ENCODE results near the gene GADD45G. TPM values are rescaled to one million over a fixed set of nuclear protein-coding genes. Genes with fewer than 3 reads are reported as not detected.

Gene GADD45G
- total RNA-seq, 2 donors from 2014 or later = 8.1 to 10.8 TPM

DNA sequence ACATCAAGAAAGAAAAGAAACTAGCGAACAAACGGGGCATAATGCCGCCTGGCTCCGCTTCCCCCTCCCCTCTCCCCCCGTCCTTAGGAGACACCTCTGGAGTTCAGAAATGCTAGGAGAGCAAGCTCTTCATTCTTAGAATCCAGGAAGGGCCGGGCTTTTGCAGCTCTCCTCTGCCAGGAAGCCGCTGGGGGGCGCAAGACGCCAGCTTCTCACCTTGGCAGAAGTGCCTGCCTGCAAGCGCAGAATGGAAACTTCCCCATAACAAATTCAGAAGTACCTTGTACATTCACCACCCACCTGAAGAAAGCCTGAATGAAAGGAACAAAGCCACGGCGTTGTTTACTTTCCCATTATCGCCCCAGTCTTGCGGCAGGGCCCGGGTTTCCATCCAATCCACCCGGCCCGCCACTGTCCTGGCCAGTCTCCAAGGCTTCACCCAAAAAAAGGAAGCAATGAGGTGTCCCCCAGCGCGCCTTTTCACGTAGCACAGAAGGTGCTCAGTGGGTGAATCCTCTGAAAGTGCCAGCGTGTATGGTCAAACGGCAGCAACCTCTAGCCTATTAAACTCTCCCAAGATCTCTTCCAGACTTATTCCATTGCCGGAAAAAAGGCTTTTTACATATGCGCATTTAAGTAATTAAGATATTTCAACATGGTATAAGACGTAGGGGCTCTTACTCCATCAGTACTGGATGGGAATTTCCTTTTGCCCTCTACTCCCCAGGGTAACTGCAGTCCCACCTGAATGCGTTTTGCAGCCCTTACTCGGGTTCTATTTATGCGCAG, 1.6 kb upstream of the GADD45G start:
- Histone ChIP-seq H3K9me3 (no peaks in the 10 kb centered on the region), H3K36me3 (no peaks in the 10 kb centered on the region), H3K27ac (peak overlapping the region; percentile 93), H3K4me1 (no peaks in the 10 kb centered on the region), H3K27me3 (no peaks in the 10 kb centered on the region), H3K9ac (ENCODE audit: low read depth in 2 of 2, low read length in 2 of 2) (peak overlapping the region; percentile 28 to 65), H3K4me3 (peak overlapping the region; percentile 95)
- peak; percentile 96 for DNase-seq
- intact Hi-C loops (cut with DNase I) = loop anchor here (5.0 to 10.0 kb wide), 3 partner anchors 132 to 394 kb away; no protein-coding TSS in a partner anchor
- TF ChIP-seq, protein P1, sequence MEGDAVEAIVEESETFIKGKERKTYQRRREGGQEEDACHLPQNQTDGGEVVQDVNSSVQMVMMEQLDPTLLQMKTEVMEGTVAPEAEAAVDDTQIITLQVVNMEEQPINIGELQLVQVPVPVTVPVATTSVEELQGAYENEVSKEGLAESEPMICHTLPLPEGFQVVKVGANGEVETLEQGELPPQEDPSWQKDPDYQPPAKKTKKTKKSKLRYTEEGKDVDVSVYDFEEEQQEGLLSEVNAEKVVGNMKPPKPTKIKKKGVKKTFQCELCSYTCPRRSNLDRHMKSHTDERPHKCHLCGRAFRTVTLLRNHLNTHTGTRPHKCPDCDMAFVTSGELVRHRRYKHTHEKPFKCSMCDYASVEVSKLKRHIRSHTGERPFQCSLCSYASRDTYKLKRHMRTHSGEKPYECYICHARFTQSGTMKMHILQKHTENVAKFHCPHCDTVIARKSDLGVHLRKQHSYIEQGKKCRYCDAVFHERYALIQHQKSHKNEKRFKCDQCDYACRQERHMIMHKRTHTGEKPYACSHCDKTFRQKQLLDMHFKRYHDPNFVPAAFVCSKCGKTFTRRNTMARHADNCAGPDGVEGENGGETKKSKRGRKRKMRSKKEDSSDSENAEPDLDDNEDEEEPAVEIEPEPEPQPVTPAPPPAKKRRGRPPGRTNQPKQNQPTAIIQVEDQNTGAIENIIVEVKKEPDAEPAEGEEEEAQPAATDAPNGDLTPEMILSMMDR (IDR thresholded peaks at IDR 0.05) = peak; percentile 79

- TF ChIP-seq, protein P1 (IDR thresholded peaks at IDR 0.05) = peak; percentile 44
- peak; percentile 91 for DNase-seq
- Histone ChIP-seq H3K36me3 (no peaks in the 10 kb centered on the region), H3K9ac (ENCODE audit: low read depth in 2 of 2, low read length in 2 of 2) (peak overlapping the region; percentile 54 to 65), H3K4me1 (no peaks in the 10 kb centered on the region), H3K9me3 (no peaks in the 10 kb centered on the region), H3K4me3 (peak overlapping the region; percentile 95), H3K27me3 (no peaks in the 10 kb centered on the region), H3K27ac (peak overlapping the region; percentile 93)
- intact Hi-C loops (cut with DNase I) = loop anchor here (5.0 to 10.0 kb wide), 3 partner anchors 131 to 393 kb away; no protein-coding TSS in a partner anchor
Measured at GRCh38 chr9:89603767-89604665, 796 bp upstream of the GADD45G start.

GRCh38 chr9:89605465-89606048, 745 bp downstream of the GADD45G start:
- Histone ChIP-seq H3K4me1 (no peaks in the 10 kb centered on the region), H3K9ac (ENCODE audit: low read depth in 2 of 2, low read length in 2 of 2) (peak overlapping the region; percentile 88 to 89)

GRCh38 chr9:89606049-89606623, 1.3 kb downstream of the GADD45G start:
- Histone ChIP-seq H3K9ac (ENCODE audit: low read depth in 2 of 2, low read length in 2 of 2) (peak overlapping the region; percentile 88 to 89), H3K27ac (peak overlapping the region; percentile 93), H3K9me3 (no peaks in the 10 kb centered on the region), H3K4me1 (no peaks in the 10 kb centered on the region), H3K4me3 (peak overlapping the region; percentile 95), H3K36me3 (no peaks in the 10 kb centered on the region), H3K27me3 (no peaks in the 10 kb centered on the region)
- intact Hi-C loops (cut with DNase I) = loop anchor here (10.0 kb wide), 1 partner anchor 129 kb away; no protein-coding TSS in a partner anchor
- TF ChIP-seq, protein P1 (IDR thresholded peaks at IDR 0.05) = no peak
- DNase-seq = peak; percentile 81

More at GRCh38 chr9:89605465-89606048, 745 bp downstream of the GADD45G start:
- DNase-seq = peak; percentile 68
- TF ChIP-seq, protein P1 (IDR thresholded peaks at IDR 0.05) = no peak
- H3K4me3 ChIP-seq = peak overlapping the region; percentile 95
- H3K27me3 ChIP-seq = no peaks in the 10 kb centered on the region
- peak overlapping the region; percentile 93 for H3K27ac ChIP-seq
- H3K9me3 ChIP-seq = no peaks in the 10 kb centered on the region
- H3K36me3 ChIP-seq = no peaks in the 10 kb centered on the region
- intact Hi-C loops (cut with DNase I) = loop anchor here (10.0 kb wide), 1 partner anchor 129 kb away; no protein-coding TSS in a partner anchor
